ENCODE measurements around the gene ADGRG6. TPM values are rescaled to one million over a fixed set of nuclear protein-coding genes. Genes with fewer than 3 reads are reported as not detected.

Gene ADGRG6
- total RNA-seq, 1 experiment from 2014 or later = 2.5 TPM

GRCh38 chr6:142343938-142344337, 42.1 kb downstream of the ADGRG6 start:
- no peak overlapping the region for H3K56ac ChIP-seq (ENCODE audit: insufficient read length, low read depth, low read length)
- no peaks in the 10 kb centered on the region for H3K9me3 ChIP-seq (ENCODE audit: control insufficient read depth, low read depth, low read length)
- no CpG with 5 or more reads among the region's 1 CpG for WGBS (ENCODE audit: extremely low coverage, insufficient read length, low lambda C conversion rate)
- Mint-ChIP-seq H3K9me3 (no peaks in the 10 kb centered on the region), H3K4me1 (peaks cover 3 to 7% of the 10 kb centered on the region in 2 experiments; a peak in 3 of 4 replicates), H3K27ac (no peak overlapping the region), H3K27me3 (ENCODE audit: low read depth) (no peaks in the 10 kb centered on the region), H3K36me3 (ENCODE audit: insufficient read depth in 1 of 3, low read depth in 3 of 3) (no peaks in the 10 kb centered on the region), H3K4me3 (no peak overlapping the region)
- H3K14ac ChIP-seq (ENCODE audit: insufficient read depth, low read length) = no peak overlapping the region
- no peak overlapping the region for H4K91ac ChIP-seq (ENCODE audit: insufficient read length, low read depth, low read length)
- H4K8ac ChIP-seq (replicated peaks; ENCODE audit: insufficient read length, low read depth, low read length) = no peak overlapping the region
- no peak for DNase-seq
- TF ChIP-seq, protein P1, sequence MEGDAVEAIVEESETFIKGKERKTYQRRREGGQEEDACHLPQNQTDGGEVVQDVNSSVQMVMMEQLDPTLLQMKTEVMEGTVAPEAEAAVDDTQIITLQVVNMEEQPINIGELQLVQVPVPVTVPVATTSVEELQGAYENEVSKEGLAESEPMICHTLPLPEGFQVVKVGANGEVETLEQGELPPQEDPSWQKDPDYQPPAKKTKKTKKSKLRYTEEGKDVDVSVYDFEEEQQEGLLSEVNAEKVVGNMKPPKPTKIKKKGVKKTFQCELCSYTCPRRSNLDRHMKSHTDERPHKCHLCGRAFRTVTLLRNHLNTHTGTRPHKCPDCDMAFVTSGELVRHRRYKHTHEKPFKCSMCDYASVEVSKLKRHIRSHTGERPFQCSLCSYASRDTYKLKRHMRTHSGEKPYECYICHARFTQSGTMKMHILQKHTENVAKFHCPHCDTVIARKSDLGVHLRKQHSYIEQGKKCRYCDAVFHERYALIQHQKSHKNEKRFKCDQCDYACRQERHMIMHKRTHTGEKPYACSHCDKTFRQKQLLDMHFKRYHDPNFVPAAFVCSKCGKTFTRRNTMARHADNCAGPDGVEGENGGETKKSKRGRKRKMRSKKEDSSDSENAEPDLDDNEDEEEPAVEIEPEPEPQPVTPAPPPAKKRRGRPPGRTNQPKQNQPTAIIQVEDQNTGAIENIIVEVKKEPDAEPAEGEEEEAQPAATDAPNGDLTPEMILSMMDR (conservative IDR thresholded peaks at IDR 0.05) = no peak
- no peak overlapping the region for H3K27ac ChIP-seq (ENCODE audit: insufficient read length, low read depth, low read length)
- H3K23ac ChIP-seq (ENCODE audit: insufficient read length, low read depth, low read length) = no peak overlapping the region
- H4K5ac ChIP-seq (ENCODE audit: insufficient read length, low read depth, low read length) = no peak overlapping the region
- no peak overlapping the region for H3T11ph ChIP-seq (ENCODE audit: low read length)
- H3K18ac ChIP-seq (ENCODE audit: insufficient read length, low read depth, low read length) = no peak overlapping the region
- no peak overlapping the region for H2BK5ac ChIP-seq (ENCODE audit: insufficient read length, low read length)
- H3K27me3 ChIP-seq (ENCODE audit: insufficient read depth, low read length) = no peaks in the 10 kb centered on the region
- no peaks in the 10 kb centered on the region for H3K79me2 ChIP-seq (ENCODE audit: insufficient read depth, low read length)
- no peaks in the 10 kb centered on the region for H3K23me2 ChIP-seq (ENCODE audit: insufficient read length, low read depth, low read length, poor library complexity, severe bottlenecking)
- no peaks in the 10 kb centered on the region; the same call in 1 of the 2 replicates for H3K4me1 ChIP-seq (ENCODE audit: insufficient read depth, low read length)
- H2BK120ac ChIP-seq (ENCODE audit: low read depth, low read length, poor library complexity, severe bottlenecking) = no peak overlapping the region
- no peak overlapping the region for H2BK12ac ChIP-seq (ENCODE audit: insufficient read length, low read depth, low read length)
- no peak overlapping the region for H3K4me2 ChIP-seq (ENCODE audit: insufficient read depth, insufficient read length, low read length)
- H3K79me1 ChIP-seq (ENCODE audit: insufficient read depth, low read depth, low read length, poor library complexity, severe bottlenecking) = no peaks in the 10 kb centered on the region
- H2BK15ac ChIP-seq (ENCODE audit: low read depth, low read length) = no peak overlapping the region
- H2BK20ac ChIP-seq (ENCODE audit: low read depth, low read length, poor library complexity, severe bottlenecking) = no peak overlapping the region
- no peak overlapping the region for H3K9ac ChIP-seq (ENCODE audit: extremely low read depth, insufficient read length, low read length)
- H3K4ac ChIP-seq (ENCODE audit: low read depth, low read length) = no peak overlapping the region
- H4K20me1 ChIP-seq (ENCODE audit: control insufficient read depth, insufficient read depth, insufficient read length) = no peaks in the 10 kb centered on the region
- no peak overlapping the region for H2AK5ac ChIP-seq (ENCODE audit: insufficient read length, low read length)
- no peak overlapping the region for H2AFZ ChIP-seq (ENCODE audit: low read length)
